OCI-LY1 (cell line): ENCODE results near the gene GPRIN2.

Experiments used
- H2AFZ ChIP-seq: fragments of 200-600 bp; sonication (generic), shearing (Covaris generic); 2 replicates; pipeline ENCODE4 v1.6.0; 2014; ENCODE audit warnings: antibody characterized with exemption, mild to moderate bottlenecking, low read length
- H3F3A ChIP-seq: fragments of 200-600 bp; sonication (generic), shearing (Covaris generic); 2 replicates; pipeline ENCODE4 v1.6.0; 2014; ENCODE audit warnings: mild to moderate bottlenecking, antibody characterized with exemption, low read length, moderate library complexity; ENCODE audit not compliant: insufficient read depth
- H3K27ac ChIP-seq: fragments of 200-600 bp; sonication (generic); 2 replicates; pipeline ENCODE4 v1.5.1; 2014; ENCODE audit warnings: low read length, mixed run types, mild to moderate bottlenecking, low read depth; ENCODE audit not compliant: poor library complexity, severe bottlenecking
- H3K27me3 ChIP-seq: fragments of 200-600 bp; sonication (generic); 2 replicates; pipeline ENCODE4 v1.6.0; 2014; ENCODE audit warnings: antibody characterized with exemption, mild to moderate bottlenecking, low read length, moderate library complexity; ENCODE audit not compliant: insufficient read depth
- H3K36me3 ChIP-seq: fragments of 200-600 bp; sonication (generic); 2 replicates; pipeline ENCODE4 v1.6.1; 2014; ENCODE audit warnings: mild to moderate bottlenecking, antibody characterized with exemption, low read length, moderate library complexity, mixed read lengths; ENCODE audit not compliant: insufficient read depth
- H3K4me1 ChIP-seq: fragments of 200-600 bp; sonication (generic); 2 replicates; pipeline ENCODE4 v1.5.1; 2014; ENCODE audit warnings: mild to moderate bottlenecking, low read length, moderate library complexity; ENCODE audit not compliant: insufficient read depth, severe bottlenecking
- H3K4me2 ChIP-seq: fragments of 200-600 bp; sonication (generic), shearing (Covaris generic); 2 replicates; pipeline ENCODE4 v1.6.1; 2014; ENCODE audit warnings: low read length
- H3K4me3 ChIP-seq: fragments of 200-600 bp; sonication (generic); 2 replicates; pipeline ENCODE4 v1.5.1; 2014; ENCODE audit warnings: low read length, low read depth, mild to moderate bottlenecking, mixed read lengths; ENCODE audit not compliant: poor library complexity, severe bottlenecking
- H3K79me2 ChIP-seq: fragments of 200-600 bp; shearing (Covaris generic); 2 replicates; pipeline ENCODE4 v1.6.1; 2016; ENCODE audit warnings: mixed run types, low read length, mixed read lengths; ENCODE audit not compliant: insufficient read depth
- H3K9ac ChIP-seq: fragments of 200-600 bp; sonication (generic), shearing (Covaris generic); 2 replicates; pipeline ENCODE4 v1.6.1; 2014; ENCODE audit warnings: mild to moderate bottlenecking, low read length, mixed read lengths
- H3K9me2 ChIP-seq: fragments of 200-600 bp; sonication (generic), shearing (Covaris generic); 2 replicates; pipeline ENCODE4 v1.6.1; 2014; ENCODE audit warnings: low read depth, mild to moderate bottlenecking, low read length, mixed read lengths
- H3K9me3 ChIP-seq: fragments of 200-600 bp; shearing (Covaris generic); 2 replicates; pipeline ENCODE4 v1.6.1; 2014; ENCODE audit warnings: low read length, mixed read lengths
- H4K20me1 ChIP-seq: fragments of 200-600 bp; sonication (generic), shearing (Covaris generic); 2 replicates; pipeline ENCODE4 v1.6.0; 2016; ENCODE audit warnings: mild to moderate bottlenecking, low read length; ENCODE audit not compliant: insufficient read depth
- EZH2 ChIP-seq: fragments of 200-600 bp; sonication (generic), shearing (Covaris generic); IDR thresholded peaks from 2 replicates; pipeline ENCODE4 v1.8.0; 2017; ENCODE audit warnings: borderline replicate concordance, mixed run types, mild to moderate bottlenecking, antibody characterized with exemption, low read length, moderate library complexity, mixed read lengths
- TF ChIP-seq, protein P1 (sequence below): fragments of 200-600 bp; sonication (generic), shearing (Covaris generic); IDR thresholded peaks from 2 replicates; pipeline ENCODE4 v1.5.1; 2017; ENCODE audit warnings: mild to moderate bottlenecking, antibody characterized with exemption, low read length, moderate library complexity, mixed read lengths

The GPRIN2 gene

GRCh38 chr10:46539596-46540411 is 16.7 kb downstream of the GPRIN2 start:
- H3K36me3 ChIP-seq: no peaks in the 10 kb centered on the region
- no peaks in the 10 kb centered on the region for H3K9me3 ChIP-seq
- no peak overlapping the region for H2AFZ ChIP-seq
- no peak for TF ChIP-seq EZH2
- TF ChIP-seq, protein P1, sequence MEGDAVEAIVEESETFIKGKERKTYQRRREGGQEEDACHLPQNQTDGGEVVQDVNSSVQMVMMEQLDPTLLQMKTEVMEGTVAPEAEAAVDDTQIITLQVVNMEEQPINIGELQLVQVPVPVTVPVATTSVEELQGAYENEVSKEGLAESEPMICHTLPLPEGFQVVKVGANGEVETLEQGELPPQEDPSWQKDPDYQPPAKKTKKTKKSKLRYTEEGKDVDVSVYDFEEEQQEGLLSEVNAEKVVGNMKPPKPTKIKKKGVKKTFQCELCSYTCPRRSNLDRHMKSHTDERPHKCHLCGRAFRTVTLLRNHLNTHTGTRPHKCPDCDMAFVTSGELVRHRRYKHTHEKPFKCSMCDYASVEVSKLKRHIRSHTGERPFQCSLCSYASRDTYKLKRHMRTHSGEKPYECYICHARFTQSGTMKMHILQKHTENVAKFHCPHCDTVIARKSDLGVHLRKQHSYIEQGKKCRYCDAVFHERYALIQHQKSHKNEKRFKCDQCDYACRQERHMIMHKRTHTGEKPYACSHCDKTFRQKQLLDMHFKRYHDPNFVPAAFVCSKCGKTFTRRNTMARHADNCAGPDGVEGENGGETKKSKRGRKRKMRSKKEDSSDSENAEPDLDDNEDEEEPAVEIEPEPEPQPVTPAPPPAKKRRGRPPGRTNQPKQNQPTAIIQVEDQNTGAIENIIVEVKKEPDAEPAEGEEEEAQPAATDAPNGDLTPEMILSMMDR: no peak
- H3K9ac ChIP-seq: no peak overlapping the region
- H3K9me2 ChIP-seq: no peaks in the 10 kb centered on the region
- no peaks in the 10 kb centered on the region for H3K79me2 ChIP-seq
- H4K20me1 ChIP-seq: no peaks in the 10 kb centered on the region
- H3K4me3 ChIP-seq: no peak overlapping the region
- no peaks in the 10 kb centered on the region for H3K4me1 ChIP-seq
- H3F3A ChIP-seq: no peaks in the 10 kb centered on the region
- H3K27ac ChIP-seq: no peak overlapping the region
- H3K27me3 ChIP-seq: peaks cover 5% of the 10 kb centered on the region; the same call in 1 of the 2 replicates
- H3K4me2 ChIP-seq: no peak overlapping the region

- Histone ChIP-seq H2AFZ (no peak overlapping the region), H3K27me3 (peaks cover 5% of the 10 kb centered on the region; the same call in 1 of the 2 replicates), H3K9me3 (no peaks in the 10 kb centered on the region), H3K9ac (no peak overlapping the region), H3K4me3 (no peak overlapping the region), H3K27ac (no peak overlapping the region), H3K4me1 (no peaks in the 10 kb centered on the region), H3K4me2 (no peak overlapping the region), H3K9me2 (no peaks in the 10 kb centered on the region), H4K20me1 (no peaks in the 10 kb centered on the region), H3K36me3 (no peaks in the 10 kb centered on the region), H3K79me2 (no peaks in the 10 kb centered on the region), H3F3A (no peaks in the 10 kb centered on the region)
- no peak for TF ChIP-seq EZH2
- TF ChIP-seq, protein P1: no peak
These were observed 17.6 kb downstream of the GPRIN2 start for GRCh38 chr10:46538717-46539426.

GRCh38 chr10:46538155-46538554 is 18.3 kb downstream of the GPRIN2 start:
- no peak overlapping the region for H3K4me2 ChIP-seq
- no peak for TF ChIP-seq EZH2
- TF ChIP-seq, protein P1: no peak
- no peaks in the 10 kb centered on the region for H3K9me2 ChIP-seq
- no peak overlapping the region for H3K4me3 ChIP-seq
- no peaks in the 10 kb centered on the region for H3F3A ChIP-seq
- H3K9ac ChIP-seq: no peak overlapping the region
- no peaks in the 10 kb centered on the region for H4K20me1 ChIP-seq
- H3K27ac ChIP-seq: no peak overlapping the region
- H2AFZ ChIP-seq: no peak overlapping the region
- no peaks in the 10 kb centered on the region for H3K9me3 ChIP-seq
- H3K36me3 ChIP-seq: no peaks in the 10 kb centered on the region
- no peaks in the 10 kb centered on the region for H3K79me2 ChIP-seq
- peaks cover 5% of the 10 kb centered on the region; the same call in 1 of the 2 replicates for H3K27me3 ChIP-seq
- no peaks in the 10 kb centered on the region for H3K4me1 ChIP-seq
